ENCODE results near the gene GLOD4.
"Not testable (repeated sequence)": the region's sequence is repeated elsewhere in the genome, so short reads cannot be mapped to it uniquely, and the experiment has no call there.

The GLOD4 gene, protein sequence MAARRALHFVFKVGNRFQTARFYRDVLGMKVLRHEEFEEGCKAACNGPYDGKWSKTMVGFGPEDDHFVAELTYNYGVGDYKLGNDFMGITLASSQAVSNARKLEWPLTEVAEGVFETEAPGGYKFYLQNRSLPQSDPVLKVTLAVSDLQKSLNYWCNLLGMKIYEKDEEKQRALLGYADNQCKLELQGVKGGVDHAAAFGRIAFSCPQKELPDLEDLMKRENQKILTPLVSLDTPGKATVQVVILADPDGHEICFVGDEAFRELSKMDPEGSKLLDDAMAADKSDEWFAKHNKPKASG

DNA sequence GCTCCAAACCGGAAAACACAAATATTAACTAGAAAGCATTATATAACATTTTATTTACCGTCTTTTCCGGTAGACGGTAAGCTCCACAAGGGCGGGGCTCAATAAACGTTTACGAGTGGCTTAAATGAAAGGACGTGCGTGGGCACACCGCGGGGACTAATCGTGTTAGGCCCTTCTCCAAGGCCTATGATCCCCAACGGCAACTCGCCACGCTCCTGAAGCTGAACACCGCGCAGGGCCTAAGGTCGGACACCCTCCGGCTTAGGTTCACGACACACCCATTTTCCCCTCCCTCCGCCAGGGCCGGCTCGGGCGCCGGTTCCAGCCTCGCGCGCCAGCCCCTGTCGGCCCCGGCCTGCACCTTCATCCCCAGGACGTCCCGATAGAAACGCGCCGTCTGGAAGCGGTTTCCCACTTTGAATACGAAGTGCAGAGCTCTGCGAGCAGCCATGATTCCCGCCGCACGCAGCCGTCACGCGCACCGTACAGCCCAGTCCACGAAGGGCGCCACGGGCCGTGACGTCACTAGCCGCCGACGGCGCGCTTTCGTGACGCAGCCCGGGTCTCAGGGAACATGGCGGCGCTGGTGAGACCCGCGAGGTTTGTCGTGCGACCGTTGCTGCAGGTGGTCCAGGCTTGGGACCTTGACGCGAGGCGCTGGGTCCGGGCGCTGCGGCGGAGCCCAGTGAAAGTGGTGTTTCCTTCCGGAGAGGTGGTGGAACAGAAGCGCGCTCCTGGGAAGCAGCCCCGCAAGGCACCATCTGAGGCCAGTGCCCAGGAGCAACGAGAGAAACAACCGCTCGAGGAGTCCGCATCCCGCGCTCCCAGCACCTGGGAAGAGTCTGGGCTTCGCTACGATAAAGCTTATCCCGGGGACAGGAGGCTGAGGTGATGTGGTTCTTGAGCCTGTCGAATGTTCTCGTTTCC, at the start of gene GLOD4, which contains the start of gene MRM3:
TSS of gene GLOD4 (minus strand) at position 476 of the 927 bp plus-strand sequence. CDS start at position 451, 25 bp downstream.
TSS of gene MRM3 (plus strand) at position 549 of the 927 bp plus-strand sequence. CDS start at position 575, 26 bp downstream.
- DNase-seq: peak; percentile 30

DNA sequence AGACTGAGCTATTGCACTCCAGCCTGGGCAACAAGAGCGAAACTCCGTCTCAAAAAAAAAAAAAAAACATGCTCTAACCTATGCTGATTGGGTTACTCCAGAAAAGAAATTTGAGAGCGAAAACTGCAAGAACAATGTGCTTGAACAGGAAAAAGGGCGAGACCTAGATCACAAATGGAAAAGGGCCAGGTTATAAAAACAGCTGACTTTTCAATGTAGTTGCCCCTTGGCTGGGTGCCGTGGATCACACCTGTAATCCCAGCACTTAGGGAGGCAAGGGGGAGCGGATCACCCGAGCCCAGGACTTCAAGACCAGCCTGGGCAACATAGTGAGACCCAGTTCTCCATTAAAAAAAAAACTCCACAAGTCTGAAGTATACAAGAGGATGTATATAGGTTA, 48.9 kb upstream of the GLOD4 start:
- no peak for DNase-seq

DNA sequence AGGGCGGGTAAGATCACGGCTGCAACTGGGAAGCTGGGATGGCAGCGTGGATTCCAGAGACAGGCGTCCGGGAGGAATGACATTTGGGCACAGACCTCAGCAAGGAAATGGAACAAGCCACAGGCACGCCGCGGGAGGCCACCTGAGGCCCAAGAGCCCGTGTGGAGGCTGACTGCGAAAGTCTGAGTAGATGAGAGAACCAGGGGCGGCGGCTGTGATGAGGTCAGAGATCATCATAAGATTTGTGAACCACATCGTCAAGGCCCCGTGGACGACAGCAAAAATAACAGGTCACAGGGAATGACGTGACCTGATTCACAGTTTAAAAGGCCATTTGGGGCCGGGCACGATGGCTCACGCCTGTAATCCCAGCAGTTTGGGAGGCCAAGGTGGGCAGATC, 48.3 kb upstream of the GLOD4 start:
- no peak for DNase-seq

DNA sequence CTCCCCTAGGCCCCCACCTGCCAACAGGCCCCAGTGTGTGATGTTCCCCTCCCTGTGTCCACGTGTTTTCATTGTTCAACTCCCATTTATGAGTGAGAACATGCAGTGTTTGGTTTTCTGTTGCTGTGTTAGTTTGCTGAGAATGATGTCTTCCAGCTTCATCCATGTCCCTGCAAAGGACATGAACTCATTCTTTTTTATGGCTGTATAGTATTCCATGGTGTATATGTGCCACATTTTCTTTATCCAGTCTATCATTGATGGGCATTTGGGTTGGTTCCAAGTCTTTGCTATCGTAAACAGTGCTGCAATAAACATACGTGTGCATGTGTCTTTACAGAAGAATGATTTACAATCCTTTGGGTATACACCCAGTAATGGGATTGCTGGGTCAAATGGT, 47.5 kb upstream of the GLOD4 start:
- DNase-seq: not testable (repeated sequence)

DNA sequence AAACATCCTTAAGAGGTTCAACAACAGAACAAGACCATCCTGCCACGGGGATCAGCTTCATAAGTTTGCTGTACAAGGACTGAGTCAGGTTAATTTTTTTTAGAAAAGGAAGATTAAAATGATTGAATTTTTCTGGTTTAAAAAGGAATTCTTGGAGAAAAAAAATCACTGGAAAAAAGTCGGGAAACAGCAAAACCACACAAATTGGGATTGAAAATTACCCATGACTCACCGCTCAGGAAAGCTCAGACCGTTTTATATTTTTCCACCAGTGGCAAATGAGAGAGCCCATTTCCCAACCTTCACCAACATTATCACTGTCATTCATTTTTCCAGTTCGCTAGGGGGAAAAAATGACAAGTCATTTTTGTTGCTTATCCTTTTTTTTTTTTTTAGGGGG, 46.7 kb upstream of the GLOD4 start:
- DNase-seq: no peak

DNA sequence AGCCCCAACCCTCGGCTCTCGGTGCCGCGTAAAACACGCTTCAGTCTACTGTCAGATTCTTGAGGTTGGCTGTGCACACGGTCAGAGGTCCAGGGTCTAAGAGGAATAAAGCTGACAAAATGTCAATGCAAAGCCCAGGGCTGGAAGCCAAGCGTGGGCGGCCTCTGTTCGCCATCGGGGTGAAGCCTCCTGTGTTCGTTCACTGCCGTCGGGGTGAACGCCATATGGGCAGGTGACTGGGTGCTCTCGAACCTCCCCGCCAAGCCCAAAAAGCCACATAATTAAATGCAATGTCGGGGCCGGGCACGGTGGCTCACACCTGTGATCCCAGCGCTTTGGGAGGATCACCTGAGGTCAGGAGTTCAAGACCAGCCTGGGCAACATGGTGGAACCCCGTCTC, 44.7 kb upstream of the GLOD4 start:
- DNase-seq: no peak

DNA sequence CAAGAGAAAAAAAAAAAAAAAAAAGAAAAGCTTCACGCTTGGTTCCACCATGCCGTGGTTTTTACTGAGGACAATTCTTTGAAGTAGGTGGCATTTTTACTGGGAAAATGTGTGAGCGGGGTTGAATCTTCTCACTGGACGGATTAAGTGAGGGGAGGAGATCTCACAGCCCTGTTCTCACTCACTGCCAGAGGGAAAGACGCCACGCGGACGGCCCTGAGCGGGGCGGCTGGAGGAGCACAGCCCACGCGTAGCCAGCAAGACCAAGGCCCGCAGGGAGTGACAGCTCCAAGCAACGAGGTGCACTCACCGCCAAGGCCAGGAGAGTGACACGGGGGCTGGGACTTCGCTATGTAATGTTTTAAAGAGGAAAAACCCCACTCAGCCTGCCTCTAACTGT, 43.1 kb upstream of the GLOD4 start:
- DNase-seq: no peak

DNA sequence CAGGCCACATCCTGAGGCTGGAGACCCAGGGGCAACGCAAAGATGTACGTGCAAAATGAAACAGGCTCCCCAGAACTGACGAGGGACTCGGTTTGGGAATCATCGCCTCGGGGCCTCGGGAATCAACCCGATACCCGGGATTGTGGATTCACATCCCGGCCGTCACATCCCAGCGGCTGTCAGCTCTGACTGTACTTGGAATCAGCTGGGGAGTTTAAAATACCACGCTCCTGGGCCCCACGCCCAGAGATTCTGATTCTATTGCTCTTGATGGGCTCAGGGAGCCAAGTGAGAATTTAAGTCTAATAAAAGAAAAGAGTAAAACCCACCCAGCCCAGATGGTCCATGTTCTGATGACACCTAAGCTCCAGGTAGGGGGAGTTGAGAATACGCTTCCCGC, 42.3 kb upstream of the GLOD4 start:
- no peak for DNase-seq

DNA sequence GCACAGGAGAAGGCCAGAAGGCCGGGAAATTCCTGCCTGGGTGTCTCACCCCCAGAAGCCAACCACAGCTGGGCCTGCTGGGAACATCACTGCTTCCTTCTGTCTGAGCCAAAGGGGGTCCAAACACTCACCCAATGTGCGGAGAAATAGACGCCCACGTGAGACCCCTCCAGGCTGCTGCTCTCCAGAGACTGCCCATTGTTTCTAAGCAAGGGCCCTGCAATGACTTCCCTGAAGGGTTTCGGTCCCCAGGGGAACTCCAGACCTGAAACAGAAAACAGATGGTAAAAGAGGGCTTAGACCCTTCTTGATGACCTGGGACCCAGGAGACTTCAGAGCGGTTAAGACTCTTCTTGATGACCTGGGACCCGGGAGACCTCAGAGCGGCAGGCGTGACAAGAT, 41.4 kb upstream of the GLOD4 start:
- DNase-seq: no peak

DNA sequence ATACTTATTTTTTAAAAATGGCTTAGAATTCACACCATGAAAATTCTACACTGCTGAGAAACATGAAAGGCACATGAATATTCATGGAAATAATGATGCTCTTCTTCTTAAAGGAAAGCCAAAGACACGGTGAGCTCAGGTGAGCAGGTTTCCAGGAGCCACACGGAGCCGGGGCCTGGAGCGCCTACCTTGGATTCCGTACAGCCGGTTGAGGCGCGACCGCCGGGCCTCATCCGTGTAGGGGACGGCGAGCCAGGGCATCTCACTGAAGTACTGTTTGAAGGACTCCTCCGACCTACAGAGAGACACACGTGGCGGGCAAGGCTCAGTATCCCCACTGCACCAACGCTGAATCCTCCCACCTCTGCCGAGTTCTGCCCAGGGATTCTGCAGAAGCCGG, 37.2 kb upstream of the GLOD4 start:
- DNase-seq: no peak

DNA sequence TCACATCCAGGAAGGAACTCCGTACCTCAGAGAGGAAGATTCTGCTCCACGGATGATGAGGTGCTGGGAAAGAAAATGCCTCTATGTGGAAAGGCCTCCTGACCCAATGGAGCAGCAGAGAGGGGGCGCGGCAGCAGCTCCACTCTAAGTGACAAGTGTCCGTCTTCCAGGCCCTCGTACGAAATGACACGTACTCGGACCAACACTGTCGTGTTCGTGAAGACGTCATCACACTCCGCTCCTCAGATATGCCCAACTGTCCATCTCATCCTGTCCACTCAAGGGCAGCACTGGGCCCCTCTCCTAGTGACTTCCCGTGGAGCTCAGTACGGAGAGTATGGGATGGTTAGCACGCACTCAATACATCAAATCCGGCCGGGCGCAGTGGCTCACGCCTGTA, 32.3 kb upstream of the GLOD4 start:
- DNase-seq: no peak

DNA sequence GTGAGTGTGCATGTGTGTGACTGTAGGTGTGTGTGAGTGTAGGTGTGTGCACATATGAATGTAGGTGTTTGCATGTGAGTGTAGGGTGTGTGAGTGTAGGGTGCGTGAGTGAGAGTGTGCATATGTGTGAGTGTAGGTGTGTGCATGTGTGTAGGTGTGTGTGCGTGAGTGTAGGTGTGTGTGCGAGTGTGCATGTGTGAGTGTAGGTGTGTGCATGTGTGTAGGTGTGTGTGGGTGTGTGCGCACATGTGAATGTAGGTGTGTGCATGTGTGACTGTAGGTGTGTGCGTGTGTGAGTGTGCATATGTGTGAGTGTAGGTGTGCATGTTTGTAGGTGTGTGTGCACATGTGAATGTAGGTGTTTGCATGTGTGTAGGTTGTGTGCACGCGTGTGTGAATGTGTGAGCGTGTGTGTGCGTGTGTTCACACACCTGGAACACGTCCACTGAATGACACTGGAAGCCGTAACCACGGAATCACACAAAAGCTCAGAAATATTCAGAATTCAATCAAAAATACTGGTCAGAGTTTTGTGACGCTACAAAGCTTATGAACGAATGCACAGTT, 30.6 kb upstream of the GLOD4 start:
- no peak for DNase-seq

DNA sequence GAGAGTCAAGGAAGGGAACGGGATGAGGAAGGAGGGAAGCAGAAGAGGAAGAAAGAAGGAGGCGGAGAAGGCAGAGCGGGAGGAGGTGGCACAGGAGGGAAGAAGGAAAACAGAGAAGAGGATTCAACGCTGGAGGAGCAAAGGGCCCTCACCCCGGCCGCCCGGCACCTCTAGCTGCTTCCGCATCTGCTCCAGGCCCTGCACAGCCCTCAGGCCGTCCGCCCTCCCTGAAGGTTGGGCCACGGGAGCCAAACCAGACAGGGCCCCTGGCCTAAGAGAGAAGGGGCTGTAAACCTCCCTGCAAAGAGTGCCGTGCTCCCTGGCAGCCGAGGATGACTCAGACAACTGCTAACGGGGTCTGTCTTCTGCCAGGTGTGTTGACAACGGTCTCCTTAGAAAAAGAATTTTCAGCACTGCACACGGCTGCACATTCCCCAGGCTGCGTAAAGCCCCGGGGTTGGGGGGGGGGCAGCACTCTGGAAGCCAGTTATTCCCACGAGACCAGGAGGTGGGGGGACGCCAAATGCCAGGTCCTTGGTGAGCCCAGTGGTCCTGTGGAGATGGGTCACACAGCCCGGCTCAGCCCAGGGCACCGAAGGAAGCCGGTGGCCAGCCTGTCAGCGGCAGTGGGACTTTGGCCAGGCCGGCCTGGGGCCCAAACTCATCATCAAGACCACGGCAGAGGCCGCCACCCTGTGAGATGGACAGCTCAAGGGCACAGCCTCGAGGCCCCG, 29.1 kb upstream of the GLOD4 start:
- DNase-seq: no peak

DNA sequence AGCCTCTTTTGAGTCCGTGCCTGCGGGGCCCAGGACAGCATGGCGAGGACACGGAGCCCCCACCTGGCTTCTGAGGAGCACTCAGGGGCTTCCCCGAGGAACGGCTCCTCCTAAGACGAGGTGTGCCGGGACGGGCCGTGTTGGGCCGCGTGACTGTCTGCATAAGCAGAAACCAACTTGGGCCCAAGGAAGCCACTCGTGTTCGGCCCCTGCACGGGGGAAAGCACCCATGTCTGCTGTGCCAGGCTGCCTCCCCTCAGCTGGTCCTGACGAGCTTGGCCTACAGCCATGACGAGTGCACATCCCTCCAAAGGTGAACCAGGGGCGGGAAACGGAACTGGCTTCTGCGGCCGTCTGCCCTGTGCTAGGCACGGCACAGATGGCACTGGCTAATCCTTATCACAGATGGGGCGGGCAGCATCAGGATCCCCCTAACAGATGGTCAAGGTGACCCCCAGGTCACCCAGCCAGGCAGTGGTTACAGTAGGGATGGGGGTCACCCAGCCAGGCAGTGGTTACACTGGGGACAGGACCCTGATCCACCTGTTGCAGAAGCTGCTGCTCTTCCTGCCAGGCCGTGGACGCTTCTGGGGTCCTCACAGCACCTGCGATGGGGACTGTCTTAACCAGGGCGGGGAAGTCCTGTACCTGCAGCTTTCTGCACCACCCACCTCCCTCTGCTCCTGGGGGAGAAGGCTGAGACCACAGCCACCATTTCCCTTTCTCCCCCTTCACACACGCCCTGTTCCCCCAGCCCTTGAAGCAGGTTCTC, 25.6 kb upstream of the GLOD4 start:
- no peak for DNase-seq

DNA sequence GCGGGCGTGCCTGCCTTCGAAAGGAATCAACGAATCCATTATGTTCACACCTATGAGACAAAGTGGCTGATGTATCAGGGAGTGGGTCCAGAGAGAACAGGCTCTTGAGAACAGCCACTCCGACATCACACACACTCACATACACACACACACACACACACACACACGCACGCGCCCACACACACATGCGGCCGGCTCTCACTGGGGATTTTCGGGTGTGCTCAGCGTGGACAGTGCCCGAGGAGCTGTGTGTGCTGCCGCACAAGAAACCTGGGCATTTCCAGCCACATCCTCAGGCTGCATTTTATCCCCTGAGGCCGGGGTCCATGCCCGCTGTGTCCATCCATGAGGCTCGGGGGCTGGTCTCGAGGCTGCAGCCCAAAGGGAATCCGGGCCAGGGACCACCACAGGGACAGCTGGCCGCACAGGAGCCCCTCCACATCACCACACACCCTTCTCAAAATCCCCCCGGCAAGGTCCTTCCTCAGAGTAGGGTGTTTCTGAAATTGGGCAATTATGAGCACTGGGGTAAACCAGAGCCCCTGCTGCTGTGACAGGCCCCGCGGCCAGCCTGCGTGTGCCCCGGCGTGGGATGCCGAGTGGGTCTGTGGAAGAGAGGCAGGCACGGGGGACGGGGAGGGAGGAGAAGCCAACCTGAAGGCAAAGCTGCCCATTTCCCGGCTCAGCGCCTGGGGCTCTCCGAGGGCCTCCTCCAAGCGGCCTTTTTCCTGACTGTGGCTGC, 24.9 kb upstream of the GLOD4 start:
- no peak for DNase-seq

DNA sequence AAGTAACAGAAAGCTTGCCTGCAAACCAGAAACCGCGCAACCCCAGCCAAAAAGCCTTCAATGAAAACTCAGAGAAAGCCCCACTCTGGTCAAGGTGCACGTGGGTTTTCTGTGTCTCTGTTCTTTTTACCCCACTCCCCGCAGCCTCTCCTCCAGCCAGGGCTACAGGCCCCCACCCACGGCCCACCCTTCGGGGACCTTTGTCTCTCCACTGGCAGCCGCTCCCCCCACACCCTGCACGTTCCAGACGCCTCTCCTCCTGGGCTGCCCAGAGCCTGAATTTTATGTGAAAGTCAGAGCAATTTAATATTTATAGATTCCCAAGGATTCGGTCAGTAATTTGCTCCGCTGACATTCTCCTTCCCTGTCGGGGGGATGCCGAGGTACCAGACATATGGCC, 24.3 kb upstream of the GLOD4 start:
- DNase-seq: no peak

DNA sequence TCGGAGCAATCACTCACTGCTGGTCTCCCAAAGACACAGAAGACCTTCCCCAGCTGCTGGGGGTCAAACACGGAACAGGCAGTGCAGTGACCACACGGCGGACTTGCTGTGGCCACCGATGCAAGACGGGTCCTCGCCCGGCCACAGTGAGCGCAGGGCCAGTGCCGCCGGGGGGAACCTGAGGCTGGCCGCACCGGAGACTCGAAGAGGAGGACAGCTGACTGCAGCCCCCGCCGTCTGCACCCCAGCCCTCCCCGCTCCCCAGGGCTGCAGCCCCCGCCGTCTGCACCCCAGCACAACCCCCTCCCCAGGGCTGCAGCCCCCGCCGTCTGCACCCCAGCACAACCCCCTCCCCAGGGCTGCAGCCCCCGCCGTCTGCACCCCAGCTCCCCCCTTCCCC, 23.8 kb upstream of the GLOD4 start:
- not testable (repeated sequence) for DNase-seq

DNA sequence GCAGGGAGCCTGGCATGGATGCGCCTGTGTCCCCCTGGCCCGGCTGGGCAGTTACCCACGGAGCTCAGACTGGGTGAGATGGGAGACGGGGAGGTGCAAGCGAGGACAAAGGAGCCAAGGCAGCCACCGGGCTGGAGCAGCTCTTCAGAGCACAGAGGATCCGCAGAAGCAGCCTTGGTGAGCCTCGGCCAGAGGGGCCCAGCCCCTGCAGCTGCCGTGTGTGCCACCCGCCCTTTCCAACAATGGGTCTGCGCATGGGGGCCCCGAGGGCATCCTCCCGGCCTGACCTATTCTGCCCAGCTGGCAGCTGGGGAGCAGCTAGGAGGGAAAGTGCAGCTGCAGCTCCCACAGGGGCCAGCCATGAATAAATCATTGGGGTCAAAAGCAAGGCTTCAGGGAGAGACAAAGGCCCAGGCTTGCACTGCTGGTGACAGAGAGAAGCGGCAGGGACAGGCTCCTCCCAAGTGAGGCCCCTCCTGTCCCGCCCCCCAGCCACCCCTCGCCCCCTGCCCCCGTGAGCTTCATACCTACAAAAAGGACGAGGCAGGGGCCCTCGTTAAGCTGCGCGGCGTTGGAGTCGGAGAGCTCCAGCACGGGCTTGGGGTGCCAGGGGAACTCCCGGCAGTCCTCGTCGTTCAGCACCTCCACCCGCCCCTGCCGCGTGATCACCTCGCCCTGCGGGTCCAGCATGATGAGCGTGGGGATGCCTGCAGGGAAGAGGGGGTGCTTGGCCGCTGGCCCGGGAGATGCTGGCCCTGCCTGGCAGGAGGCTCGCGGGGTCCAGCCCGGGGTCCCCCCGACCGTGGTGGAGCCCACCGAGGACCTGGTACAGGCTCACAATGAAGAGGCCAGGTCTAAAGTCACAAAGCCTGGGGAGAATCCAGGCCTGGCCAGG, 22.7 kb upstream of the GLOD4 start:
- DNase-seq: no peak

DNA sequence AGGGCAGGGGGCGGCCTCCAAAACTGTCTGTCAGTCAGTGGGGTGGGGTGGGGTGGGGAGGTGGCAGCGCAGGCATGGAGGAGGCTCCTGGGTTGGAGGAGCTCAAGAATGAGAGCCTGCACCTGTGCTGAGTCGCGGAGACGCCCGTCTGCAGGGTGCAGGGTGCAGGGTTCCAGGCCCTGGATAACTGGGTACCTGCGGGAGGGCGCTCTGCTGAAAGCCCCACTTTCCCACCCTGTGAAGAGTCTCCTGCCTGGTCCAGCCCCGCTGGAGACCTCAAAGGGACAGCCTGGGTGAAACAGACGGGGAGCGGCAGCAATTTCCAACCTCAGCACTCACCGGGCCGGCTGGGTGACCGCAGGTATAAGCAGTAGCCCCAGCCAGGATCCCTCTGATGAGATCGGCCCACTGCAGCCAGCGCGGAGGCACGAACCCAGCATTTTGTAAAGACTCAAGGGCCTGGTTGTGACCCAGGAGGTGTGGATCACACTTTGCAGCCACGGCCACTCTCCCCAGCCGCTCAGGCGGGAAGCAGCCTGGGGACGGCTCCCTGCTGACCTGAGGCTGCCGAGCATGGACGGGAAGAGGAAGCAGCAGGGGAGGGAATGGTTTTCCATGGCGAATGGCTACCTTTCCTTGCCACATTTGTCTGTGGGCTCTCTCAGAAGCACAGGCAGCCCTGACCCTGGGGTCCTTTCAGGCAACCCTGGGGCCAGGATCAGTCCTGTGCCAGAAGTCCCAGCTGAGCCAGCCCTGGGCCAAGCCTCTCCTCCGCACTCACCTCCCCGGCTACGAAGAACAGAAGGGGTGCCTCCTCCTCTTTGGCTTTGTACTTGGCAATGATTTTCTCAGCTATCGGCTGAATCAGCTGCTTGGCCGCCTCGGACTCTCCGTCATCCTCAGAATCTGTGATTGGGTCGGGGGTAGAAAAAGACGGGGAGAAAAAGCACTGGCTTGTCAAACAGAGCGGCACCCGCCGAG, 21.1 kb upstream of the GLOD4 start:
- DNase-seq: no peak

Data from NCI-H446 treated with DMSO at 0.1 percent for 48 hours (cell line).